H1 (cell line): Measurements from ENCODE around the gene IP6K3.

Source experiments
- POLR2A ChIP-seq, 2 experiments: IDR thresholded peaks; 1 replicate in 1 of 2; 2 replicates in 1 of 2; pipeline ENCODE4 v1.6.1; 2011; ENCODE audit warnings: low read depth in 2 of 2, low read length in 2 of 2, mild to moderate bottlenecking in 2 of 2; ENCODE audit errors: control extremely low read depth in 1 of 2
- RFX5 ChIP-seq: IDR thresholded peaks from 2 replicates; pipeline ENCODE4 v1.6.1; 2011; ENCODE audit warnings: low read depth, low read length, improper control_type of control experiment, borderline replicate concordance
- TAF1 ChIP-seq: IDR thresholded peaks from 2 replicates; pipeline ENCODE4 v1.6.1; 2011; ENCODE audit warnings: mild to moderate bottlenecking, low read depth, low read length
- TF ChIP-seq, protein P1 (sequence below), 3 experiments: IDR thresholded peaks; 1 replicate in 2 of 3; 2 replicates in 1 of 3; pipeline versions ENCODE4 v1.5.1 to v1.6.1; 2011; ENCODE audit warnings: low read length in 3 of 3, mild to moderate bottlenecking in 3 of 3, inconsistent platforms in 2 of 3, low read depth in 1 of 3, moderate library complexity in 1 of 3; ENCODE audit not compliant: insufficient read depth in 1 of 3; ENCODE audit errors: control extremely low read depth in 1 of 3

DNA sequence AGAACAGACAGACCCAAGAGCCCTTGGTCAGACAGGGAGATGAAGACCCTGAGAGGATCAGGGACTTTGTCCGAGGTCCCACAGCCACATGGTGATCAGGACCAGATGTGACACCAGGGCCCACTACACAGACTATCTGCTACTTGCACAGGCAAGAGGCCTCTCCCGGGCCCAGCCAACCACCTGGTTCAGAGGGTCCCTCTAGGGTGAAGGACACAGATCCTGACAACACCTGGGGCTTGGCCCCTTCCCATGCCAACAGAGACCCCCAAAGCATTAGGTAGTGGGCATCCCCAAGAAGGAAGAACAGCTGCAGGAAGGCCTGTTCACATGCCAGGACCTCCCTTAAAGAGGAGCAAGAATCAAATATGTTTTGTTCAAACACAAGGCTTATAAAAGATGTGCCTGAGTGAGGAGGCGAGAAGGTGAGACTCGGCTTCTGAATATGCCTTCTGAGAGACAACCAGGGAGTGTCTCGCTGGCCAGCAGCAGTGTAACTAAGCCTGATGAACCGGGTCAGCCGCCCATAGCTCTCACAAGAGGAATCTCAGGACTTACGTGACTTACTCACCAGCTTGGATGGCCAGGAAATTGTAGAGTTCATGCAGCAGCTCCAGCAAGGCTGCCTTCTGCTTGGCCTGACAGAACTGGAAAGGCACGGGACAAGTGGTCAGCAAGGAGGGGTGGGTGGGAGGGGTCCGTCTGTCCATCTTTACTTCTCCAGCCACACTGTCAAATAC is 37.2 kb upstream of the IP6K3 start:
- TF ChIP-seq RFX5 (no peak), POLR2A (IDR thresholded peaks at IDR 0.05; ENCODE audit: control extremely low read depth in 1 of 2, low read depth in 2 of 2, low read length in 2 of 2) (no peak), TAF1 (no peak)
- TF ChIP-seq, protein P1, sequence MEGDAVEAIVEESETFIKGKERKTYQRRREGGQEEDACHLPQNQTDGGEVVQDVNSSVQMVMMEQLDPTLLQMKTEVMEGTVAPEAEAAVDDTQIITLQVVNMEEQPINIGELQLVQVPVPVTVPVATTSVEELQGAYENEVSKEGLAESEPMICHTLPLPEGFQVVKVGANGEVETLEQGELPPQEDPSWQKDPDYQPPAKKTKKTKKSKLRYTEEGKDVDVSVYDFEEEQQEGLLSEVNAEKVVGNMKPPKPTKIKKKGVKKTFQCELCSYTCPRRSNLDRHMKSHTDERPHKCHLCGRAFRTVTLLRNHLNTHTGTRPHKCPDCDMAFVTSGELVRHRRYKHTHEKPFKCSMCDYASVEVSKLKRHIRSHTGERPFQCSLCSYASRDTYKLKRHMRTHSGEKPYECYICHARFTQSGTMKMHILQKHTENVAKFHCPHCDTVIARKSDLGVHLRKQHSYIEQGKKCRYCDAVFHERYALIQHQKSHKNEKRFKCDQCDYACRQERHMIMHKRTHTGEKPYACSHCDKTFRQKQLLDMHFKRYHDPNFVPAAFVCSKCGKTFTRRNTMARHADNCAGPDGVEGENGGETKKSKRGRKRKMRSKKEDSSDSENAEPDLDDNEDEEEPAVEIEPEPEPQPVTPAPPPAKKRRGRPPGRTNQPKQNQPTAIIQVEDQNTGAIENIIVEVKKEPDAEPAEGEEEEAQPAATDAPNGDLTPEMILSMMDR (IDR thresholded peaks at IDR 0.05; ENCODE audit: control extremely low read depth in 1 of 3, insufficient read depth in 1 of 3, low read depth in 1 of 3, low read length in 3 of 3): no peak
